Mesenchymal stem cell (in vitro differentiated cells and primary cell): ENCODE results near the gene KLHL1.

Source experiments
- DNase-seq: peaks from one replicate; pipeline ENCODE4 v3.0.0-alpha.2; 2013
- H2AFZ ChIP-seq: one replicate; pipeline ENCODE4 v1.6.1; 2013; ENCODE audit warnings: low read depth, mild to moderate bottlenecking, control low read depth, inconsistent platforms, low read length, moderate library complexity
- H2AK5ac ChIP-seq: 2 replicates; pipeline ENCODE4 v1.6.1; 2013; ENCODE audit warnings: low read length, moderate library complexity, mild to moderate bottlenecking, inconsistent platforms; ENCODE audit not compliant: severe bottlenecking
- H2BK120ac ChIP-seq: one replicate; pipeline ENCODE4 v1.6.1; 2013; ENCODE audit warnings: low read depth, mild to moderate bottlenecking, inconsistent platforms, low read length, moderate library complexity
- H2BK12ac ChIP-seq, 2 experiments: one replicate each; pipeline ENCODE4 v1.6.1; 2013; ENCODE audit warnings: inconsistent platforms in 2 of 2, low read length in 2 of 2, mild to moderate bottlenecking in 2 of 2, moderate library complexity in 2 of 2, control low read depth in 1 of 2
- H2BK15ac ChIP-seq: one replicate; pipeline ENCODE4 v1.6.1; 2013; ENCODE audit warnings: mild to moderate bottlenecking, low read depth, inconsistent platforms; ENCODE audit not compliant: poor library complexity, severe bottlenecking
- H2BK5ac ChIP-seq: 2 replicates; pipeline ENCODE4 v1.6.1; 2013; ENCODE audit warnings: low read depth, mild to moderate bottlenecking, low read length, control low read depth, inconsistent platforms; ENCODE audit not compliant: poor library complexity, severe bottlenecking
- H3K14ac ChIP-seq, 2 experiments: one replicate each; pipeline ENCODE4 v1.6.1; 2013; ENCODE audit warnings: inconsistent platforms in 2 of 2, low read length in 2 of 2, control low read depth in 1 of 2, mild to moderate bottlenecking in 1 of 2, moderate library complexity in 1 of 2
- H3K18ac ChIP-seq, 2 experiments: one replicate each; pipeline ENCODE4 v1.6.1; 2013; ENCODE audit warnings: inconsistent platforms in 2 of 2, low read length in 2 of 2, control low read depth in 1 of 2, low read depth in 1 of 2, mild to moderate bottlenecking in 1 of 2
- H3K23ac ChIP-seq, 2 experiments: one replicate each; pipeline ENCODE4 v1.6.1; 2013; ENCODE audit warnings: inconsistent platforms in 2 of 2, low read length in 2 of 2, mild to moderate bottlenecking in 2 of 2, moderate library complexity in 2 of 2, control low read depth in 1 of 2
- H3K27ac ChIP-seq: 2 replicates; pipeline ENCODE4 v1.5.1; 2013; ENCODE audit warnings: mild to moderate bottlenecking, moderate library complexity, low read length, control low read depth, inconsistent platforms; ENCODE audit not compliant: poor library complexity, severe bottlenecking
- H3K27me3 ChIP-seq, 2 experiments: 2 replicates each; pipeline versions ENCODE4 v1.6.1 to v1.7.0; 2013; ENCODE audit warnings: low read length in 2 of 2, mild to moderate bottlenecking in 2 of 2, moderate library complexity in 2 of 2, control low read depth in 1 of 2, inconsistent platforms in 1 of 2; ENCODE audit not compliant: control insufficient read depth in 1 of 2, insufficient read depth in 1 of 2
- H3K36me3 ChIP-seq, 2 experiments: 2 replicates each; pipeline versions ENCODE4 v1.6.1 to v1.7.0; 2013; ENCODE audit warnings: low read length in 2 of 2, control low read depth in 1 of 2, inconsistent platforms in 1 of 2, low read depth in 1 of 2, mild to moderate bottlenecking in 1 of 2; ENCODE audit not compliant: insufficient read depth in 2 of 2, control insufficient read depth in 1 of 2
- H3K4ac ChIP-seq, 2 experiments: one replicate each; pipeline ENCODE4 v1.6.1; 2013; ENCODE audit warnings: inconsistent platforms in 2 of 2, low read length in 2 of 2, mild to moderate bottlenecking in 2 of 2, moderate library complexity in 2 of 2, control low read depth in 1 of 2, low read depth in 1 of 2
- H3K4me1 ChIP-seq: 2 replicates; pipeline ENCODE4 v1.6.1; 2013; ENCODE audit warnings: low read depth, low read length, control low read depth; ENCODE audit not compliant: control insufficient read depth, insufficient read depth
- H3K4me2 ChIP-seq: 2 replicates; pipeline ENCODE4 v1.6.1; 2013; ENCODE audit warnings: low read length, mild to moderate bottlenecking, inconsistent platforms; ENCODE audit not compliant: poor library complexity, severe bottlenecking
- H3K4me3 ChIP-seq, 2 experiments: 2 replicates each; pipeline versions ENCODE4 v1.5.1 to v1.7.0; 2013; ENCODE audit warnings: low read length in 2 of 2, mild to moderate bottlenecking in 2 of 2, control low read depth in 1 of 2, low read depth in 1 of 2; ENCODE audit not compliant: insufficient read depth in 1 of 2
- H3K79me1 ChIP-seq: replicated peaks from 2 replicates; pipeline ENCODE4 v1.6.1; 2013; ENCODE audit warnings: mild to moderate bottlenecking, control low read depth, low read length, inconsistent platforms; ENCODE audit not compliant: poor library complexity, severe bottlenecking
- H3K9ac ChIP-seq: 2 replicates; pipeline ENCODE4 v1.7.0; 2013; ENCODE audit warnings: mild to moderate bottlenecking, low read length, moderate library complexity
- H3K9me3 ChIP-seq: 2 replicates; pipeline ENCODE4 v1.7.0; 2013; ENCODE audit warnings: mild to moderate bottlenecking, low read length; ENCODE audit not compliant: control insufficient read depth
- H4K8ac ChIP-seq: one replicate; pipeline ENCODE4 v1.6.1; 2013; ENCODE audit warnings: inconsistent platforms, mild to moderate bottlenecking, low read length, moderate library complexity
- H4K91ac ChIP-seq: one replicate; pipeline ENCODE4 v1.6.1; 2013; ENCODE audit warnings: mild to moderate bottlenecking, low read length, inconsistent platforms
- WGBS: methylation state at CpG from one replicate; pipeline ENCODE4 v1.1.7; 2013; ENCODE audit warnings: mixed read lengths; 5-methylcytosine and 5-hydroxymethylcytosine counted together

KLHL1 gene

GRCh38 chr13:69751259-69751658 is 357.0 kb downstream of the KLHL1 start:
- H3K18ac ChIP-seq = no peak overlapping the region
- H3K36me3 ChIP-seq = no peaks in the 10 kb centered on the region
- H2BK5ac ChIP-seq = no peak overlapping the region
- H2AK5ac ChIP-seq = no peak overlapping the region
- H4K91ac ChIP-seq = no peak overlapping the region
- no peak overlapping the region for H3K27ac ChIP-seq
- no peak overlapping the region for H2BK15ac ChIP-seq
- H3K23ac ChIP-seq = no peak overlapping the region
- H2BK12ac ChIP-seq = no peak overlapping the region
- no peak overlapping the region for H3K9ac ChIP-seq
- no peaks in the 10 kb centered on the region for H3K4me1 ChIP-seq
- H3K4me2 ChIP-seq = no peak overlapping the region
- H3K79me1 ChIP-seq = no peaks in the 10 kb centered on the region
- H3K27me3 ChIP-seq = no peaks in the 10 kb centered on the region
- no peak overlapping the region for H3K4ac ChIP-seq
- no peak overlapping the region for H2BK120ac ChIP-seq
- H4K8ac ChIP-seq = no peak overlapping the region
- no peak overlapping the region for H3K4me3 ChIP-seq
- H3K14ac ChIP-seq = no peak overlapping the region
- WGBS = 91% methylated on average over 4 of the region's 4 CpGs
- no peak overlapping the region for H2AFZ ChIP-seq
- H3K9me3 ChIP-seq = peaks cover 4% of the 10 kb centered on the region
- DNase-seq = no peak

- 91% methylated on average over 11 of the region's 11 CpGs for WGBS
- Histone ChIP-seq H4K8ac (no peak overlapping the region), H2BK5ac (no peak overlapping the region), H3K36me3 (no peaks in the 10 kb centered on the region), H3K4ac (no peak overlapping the region), H2AFZ (no peak overlapping the region), H3K9me3 (no peaks in the 10 kb centered on the region), H3K27ac (no peak overlapping the region), H3K27me3 (no peaks in the 10 kb centered on the region), H2BK12ac (no peak overlapping the region), H3K9ac (no peak overlapping the region), H3K4me2 (no peak overlapping the region), H3K4me1 (no peaks in the 10 kb centered on the region), H3K23ac (no peak overlapping the region), H2AK5ac (no peak overlapping the region), H3K4me3 (no peak overlapping the region), H3K18ac (no peak overlapping the region), H2BK120ac (no peak overlapping the region), H2BK15ac (no peak overlapping the region), H3K14ac (no peak overlapping the region), H4K91ac (no peak overlapping the region), H3K79me1 (no peaks in the 10 kb centered on the region)
- no peak for DNase-seq
Observed at GRCh38 chr13:69737129-69737935, 370.9 kb downstream of the KLHL1 start.

GRCh38 chr13:69721631-69722030 is 386.6 kb downstream of the KLHL1 start:
- Histone ChIP-seq H3K18ac (no peak overlapping the region), H4K91ac (no peak overlapping the region), H3K4ac (no peak overlapping the region), H3K27me3 (no peaks in the 10 kb centered on the region), H3K27ac (no peak overlapping the region), H2BK120ac (no peak overlapping the region), H3K4me3 (no peak overlapping the region), H2AFZ (no peak overlapping the region), H3K79me1 (no peaks in the 10 kb centered on the region), H2AK5ac (no peak overlapping the region), H3K36me3 (no peaks in the 10 kb centered on the region), H3K23ac (no peak overlapping the region), H2BK15ac (no peak overlapping the region), H3K4me1 (no peaks in the 10 kb centered on the region), H3K4me2 (no peak overlapping the region), H3K9me3 (no peaks in the 10 kb centered on the region), H2BK5ac (no peak overlapping the region), H3K9ac (no peak overlapping the region), H2BK12ac (no peak overlapping the region), H3K14ac (no peak overlapping the region), H4K8ac (no peak overlapping the region)
- peak; percentile 27 for DNase-seq
- WGBS = 100% methylated on average over 1 of the region's 1 CpG

GRCh38 chr13:69720278-69720983 is 387.8 kb downstream of the KLHL1 start:
- Histone ChIP-seq H3K27me3 (no peaks in the 10 kb centered on the region), H3K23ac (no peak overlapping the region), H3K79me1 (no peaks in the 10 kb centered on the region), H2BK5ac (no peak overlapping the region), H3K4me1 (no peaks in the 10 kb centered on the region), H3K36me3 (no peaks in the 10 kb centered on the region), H2AK5ac (no peak overlapping the region), H4K91ac (no peak overlapping the region), H3K4me2 (no peak overlapping the region), H3K18ac (no peak overlapping the region), H3K4ac (no peak overlapping the region), H2AFZ (no peak overlapping the region), H2BK15ac (no peak overlapping the region), H3K4me3 (no peak overlapping the region), H2BK12ac (no peak overlapping the region), H3K14ac (no peak overlapping the region), H3K9me3 (no peaks in the 10 kb centered on the region), H2BK120ac (no peak overlapping the region), H3K27ac (no peak overlapping the region), H3K9ac (no peak overlapping the region), H4K8ac (no peak overlapping the region)
- DNase-seq = no peak
